HG03442 (cell line): ENCODE results near the gene NUP62.
A peak's percentile ranks its signal among the peaks of the same experiment; 100 is the strongest.
"Not testable (repeated sequence)": the region's sequence is repeated elsewhere in the genome, so short reads cannot be mapped to it uniquely, and the experiment has no call there.

Experiments
- ATAC-seq: cut with Tn5 transposase; IDR thresholded peaks from one replicate; pipeline ENCODE4 v1.9.1; 2021; ENCODE audit warnings: mild to moderate bottlenecking, moderate library complexity; ENCODE audit not compliant: unreplicated experiment

The NUP62 gene

DNA sequence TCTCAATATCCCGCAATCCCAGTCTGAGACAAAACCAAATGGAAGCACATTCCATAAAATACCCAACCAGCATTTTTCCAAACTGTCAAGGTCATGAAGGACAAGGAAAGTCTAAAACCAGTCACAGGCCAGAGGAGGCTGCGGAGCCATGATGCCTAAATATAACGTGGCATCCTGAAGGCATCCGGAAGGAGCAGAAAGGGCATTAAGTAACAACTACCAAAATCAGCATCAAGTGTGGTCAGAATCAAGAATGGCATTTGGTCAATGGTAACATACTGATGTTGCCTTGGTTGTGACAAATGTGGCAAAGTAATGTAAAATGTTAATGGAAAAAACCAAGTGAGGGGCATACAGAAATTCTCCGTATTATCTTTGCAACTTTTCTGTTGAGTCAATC is 3.8 kb downstream of the NUP62 start:
- no peak for ATAC-seq

DNA sequence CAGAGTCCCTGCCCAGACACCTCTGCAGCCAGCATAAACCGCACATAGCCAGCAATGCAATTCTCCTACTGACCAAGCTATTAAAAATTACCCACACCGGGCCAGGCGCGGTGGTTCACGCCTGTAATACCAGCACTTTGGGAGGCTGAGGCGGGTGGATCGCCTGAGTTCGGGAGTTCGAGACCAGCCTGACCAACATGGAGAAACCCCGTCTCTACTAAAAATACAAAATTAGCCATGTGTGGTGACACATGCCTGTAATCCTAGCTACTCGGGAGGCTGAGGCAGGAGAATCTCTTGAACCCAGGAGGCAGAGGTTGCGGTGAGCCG is 4.5 kb downstream of the NUP62 start:
- ATAC-seq, result not testable (repeated sequence)

DNA sequence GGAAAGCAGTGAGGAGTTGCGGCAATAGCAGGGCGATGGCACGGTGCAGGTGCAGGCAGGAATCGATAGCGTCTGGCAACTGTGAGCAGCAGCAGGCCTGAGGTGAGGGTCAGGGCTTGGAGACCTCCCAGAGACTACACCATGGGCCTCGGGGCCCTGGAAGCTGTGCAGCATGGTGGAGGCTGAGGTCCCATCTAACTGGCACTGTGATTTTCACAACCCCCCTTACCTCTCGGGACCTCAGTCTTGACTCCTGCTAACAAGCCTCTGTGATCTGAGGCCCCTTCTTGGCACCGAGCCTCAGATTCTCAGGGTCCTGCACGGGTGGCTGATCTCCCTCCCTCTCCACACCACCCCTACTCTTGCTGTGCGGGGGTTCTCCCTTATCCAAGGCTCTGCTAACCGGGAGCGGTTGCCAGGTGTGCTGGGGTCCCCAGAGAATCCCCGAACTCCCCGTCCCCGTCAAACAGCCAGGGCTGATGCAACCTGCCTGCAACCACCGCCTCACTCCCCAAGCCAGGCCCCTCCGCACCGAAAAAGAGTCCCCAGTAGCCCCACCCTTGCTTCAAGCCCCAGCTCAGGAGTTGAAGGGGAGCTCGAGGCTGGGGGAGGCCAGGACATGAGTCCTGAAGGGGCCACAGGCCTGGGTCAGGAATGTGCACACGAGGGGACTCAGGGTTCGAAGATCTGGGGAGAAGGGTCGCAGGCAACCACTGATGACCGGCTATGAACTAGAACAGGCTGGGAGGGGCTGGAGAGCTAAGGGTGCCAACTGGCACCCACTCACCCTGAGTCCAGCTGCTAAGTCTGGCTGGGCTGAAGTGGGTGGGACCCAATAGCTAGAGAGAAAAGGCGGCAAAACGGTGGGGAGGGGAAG is 5.1 kb downstream of the NUP62 start:
- ATAC-seq, result no peak

DNA sequence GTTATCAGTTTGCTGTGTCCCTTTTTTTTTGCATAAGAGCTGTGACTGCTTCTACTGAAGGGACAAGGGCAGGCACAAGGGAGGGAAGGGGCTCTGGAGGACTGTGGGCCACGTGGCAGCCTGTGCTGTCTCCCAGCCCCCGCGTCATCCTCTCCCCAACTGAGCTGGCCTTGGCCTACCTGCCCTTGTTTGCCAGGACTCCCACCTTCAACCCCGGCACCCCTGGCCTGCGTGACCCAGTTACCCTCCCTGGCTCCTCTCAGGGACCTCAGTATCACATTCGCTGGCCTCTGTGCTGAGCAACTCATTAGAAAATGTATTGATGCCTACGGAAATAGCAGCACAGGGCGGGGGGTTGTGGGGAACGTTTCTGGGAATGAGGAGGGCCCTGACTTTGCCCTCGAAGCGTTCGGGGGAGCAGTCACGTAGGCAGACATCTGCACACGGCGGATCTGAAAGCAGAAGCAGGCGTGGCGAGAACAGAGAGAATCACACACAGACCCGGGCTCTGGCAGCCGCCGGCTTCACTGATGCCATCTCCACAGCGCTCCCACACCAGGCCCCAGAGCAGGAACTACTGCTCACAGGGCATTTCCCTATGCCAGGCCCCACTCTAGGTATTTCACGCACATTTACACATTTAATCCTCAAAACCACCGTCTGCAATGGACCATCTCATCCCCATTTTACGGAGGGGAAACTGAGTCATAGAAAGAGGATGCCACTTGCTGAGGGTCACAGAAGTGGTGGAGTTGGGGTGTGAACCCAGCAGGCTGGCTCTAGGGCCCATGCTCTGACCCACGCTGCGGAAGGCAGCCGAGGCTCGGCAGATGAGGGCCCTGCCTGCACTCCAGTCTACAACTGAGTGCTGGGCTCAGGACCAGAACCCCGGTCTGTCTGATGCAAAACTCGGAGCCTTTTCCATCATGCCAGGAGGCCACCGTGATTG is 6.0 kb downstream of the NUP62 start:
- no peak for ATAC-seq

DNA sequence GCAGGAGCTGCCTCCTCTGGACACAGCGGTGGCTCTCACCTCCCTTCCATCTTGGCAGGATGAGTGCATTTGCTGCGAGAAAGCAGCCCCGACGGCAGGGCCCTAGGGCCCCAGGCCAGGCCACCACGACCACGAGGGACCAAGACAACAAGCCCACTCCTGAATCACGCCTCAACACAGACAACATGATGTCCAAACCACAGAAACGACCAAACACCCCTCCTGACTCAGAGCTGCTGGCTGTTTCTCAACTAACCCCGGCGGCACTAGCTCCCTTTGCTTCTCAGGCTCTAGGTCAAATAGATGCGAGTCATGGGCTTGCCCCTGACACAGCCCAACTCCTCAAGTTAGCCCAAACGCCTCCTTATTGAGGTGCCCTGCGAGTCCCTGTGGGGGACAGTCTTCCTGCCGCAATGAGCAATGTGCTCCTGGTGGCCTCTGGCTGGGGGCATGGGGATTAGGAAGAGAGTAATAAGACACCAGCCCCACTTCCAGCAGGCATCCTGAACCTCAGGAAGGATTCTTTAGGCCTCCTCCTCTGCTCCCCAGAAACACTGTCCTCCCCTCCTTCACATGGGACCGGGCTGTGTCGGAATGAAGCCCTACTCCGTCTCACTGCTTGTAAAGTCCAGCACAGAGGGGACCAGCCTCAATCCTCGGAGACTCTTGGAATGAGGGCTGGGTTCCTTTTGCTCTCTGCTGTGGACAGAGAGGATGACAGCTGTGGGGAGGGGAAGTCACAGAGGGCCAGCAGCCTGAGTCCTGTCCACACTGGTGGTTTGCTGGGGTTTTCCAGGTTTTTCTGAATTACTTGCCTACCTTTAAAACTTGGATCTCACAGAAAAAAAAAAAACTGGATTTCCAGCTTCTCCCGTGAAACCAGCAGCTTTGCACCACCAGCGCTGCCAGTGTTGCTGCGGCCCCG is 7.2 kb downstream of the NUP62 start:
- ATAC-seq, result no peak

DNA sequence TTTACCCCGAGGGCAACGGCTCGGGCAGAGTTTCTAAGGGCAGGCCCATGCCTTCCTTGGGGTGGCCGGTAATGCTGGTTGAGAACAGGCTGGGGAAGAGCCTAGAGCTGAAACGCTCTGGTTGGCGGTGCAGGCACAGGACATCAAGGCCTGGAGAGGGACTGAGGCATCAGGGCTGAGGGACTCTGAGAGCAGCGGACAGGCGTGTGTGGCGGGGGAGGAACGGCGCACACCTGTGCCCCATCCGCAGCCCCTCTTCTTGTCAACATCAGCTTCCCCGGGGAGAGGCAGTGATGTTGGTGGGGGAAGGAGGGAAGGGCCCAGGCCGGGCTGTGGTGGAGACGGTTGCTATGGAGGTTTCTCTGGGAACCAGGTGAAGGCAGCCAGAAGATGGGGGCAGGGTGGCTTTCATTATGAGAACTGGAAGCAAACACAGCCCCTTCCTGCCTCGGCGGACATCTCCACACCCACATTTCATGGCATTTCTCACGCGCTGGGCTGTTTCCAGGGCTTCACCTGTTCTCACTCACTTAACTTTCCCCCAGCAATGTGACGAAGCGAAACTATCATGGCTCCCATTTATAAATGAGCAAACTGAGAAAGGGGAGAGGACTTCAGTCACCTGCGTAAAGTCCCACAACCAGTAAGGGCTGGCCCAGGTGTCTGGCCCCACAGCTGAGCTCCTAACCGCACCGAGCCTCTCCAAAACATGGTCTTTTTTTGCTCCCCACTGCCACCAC is 8.5 kb downstream of the NUP62 start:
- ATAC-seq, result no peak

DNA sequence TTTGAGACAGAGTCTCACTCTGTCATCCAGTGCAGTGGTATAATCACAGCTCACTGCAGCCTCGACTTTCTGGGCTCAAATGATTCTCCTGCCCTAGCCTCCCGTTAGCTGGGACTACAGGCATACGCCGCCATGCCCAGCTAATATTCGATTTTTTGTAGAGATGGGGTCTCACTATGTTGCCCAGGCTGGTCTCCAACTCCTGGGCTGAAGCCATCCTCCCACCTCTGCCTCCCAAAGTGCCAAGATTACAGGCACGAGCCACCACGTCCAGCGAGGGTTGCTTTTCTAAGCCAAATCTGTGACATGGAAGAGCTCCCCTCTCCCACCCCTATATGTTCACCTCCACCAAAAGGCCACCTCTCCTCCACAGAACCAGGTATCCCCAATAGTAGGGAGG is 11.2 kb downstream of the NUP62 start:
- no peak for ATAC-seq

DNA sequence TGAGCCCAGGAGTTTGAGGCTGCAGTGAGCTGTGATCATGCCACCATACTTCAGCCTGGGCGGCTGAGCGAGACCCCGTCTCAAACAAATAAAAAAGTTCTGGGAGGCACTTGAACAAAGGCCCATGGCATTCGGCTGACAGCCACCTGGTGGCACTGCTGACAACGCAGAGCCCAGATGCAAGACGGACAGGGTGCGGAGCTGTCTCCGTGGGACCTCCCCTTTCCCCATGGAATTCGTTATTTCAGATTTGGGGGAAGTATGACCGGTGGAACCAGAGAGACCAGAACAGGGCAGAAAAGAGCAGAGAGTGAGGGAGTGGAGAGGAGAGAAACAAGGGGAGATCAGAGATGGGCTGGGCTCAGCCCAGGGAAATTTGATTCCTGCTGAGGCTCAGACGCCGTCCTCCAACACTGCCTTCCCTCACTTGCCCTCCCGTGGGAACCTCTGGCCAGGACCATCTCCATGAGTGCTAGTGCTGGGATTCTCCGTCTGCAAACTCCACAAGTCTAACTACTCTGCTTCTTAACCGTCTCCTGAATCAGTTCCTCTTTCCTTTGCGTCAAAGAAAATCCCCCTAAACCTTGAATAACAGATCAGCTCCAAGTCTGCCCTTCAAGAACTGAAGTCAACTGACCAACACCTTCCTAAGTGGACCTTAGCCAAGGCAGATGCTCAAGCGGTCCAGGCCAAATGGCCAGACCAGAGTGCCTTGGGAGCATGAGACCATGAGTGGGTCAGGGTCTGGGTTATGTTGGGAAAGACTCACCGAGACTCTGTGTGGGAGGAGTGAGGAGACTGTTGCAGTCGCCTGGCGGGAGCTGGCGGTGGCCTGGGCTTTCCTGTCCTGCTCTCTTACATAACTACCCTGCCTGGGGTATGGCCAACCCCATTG is 12.2 kb downstream of the NUP62 start:
- no peak for ATAC-seq

DNA sequence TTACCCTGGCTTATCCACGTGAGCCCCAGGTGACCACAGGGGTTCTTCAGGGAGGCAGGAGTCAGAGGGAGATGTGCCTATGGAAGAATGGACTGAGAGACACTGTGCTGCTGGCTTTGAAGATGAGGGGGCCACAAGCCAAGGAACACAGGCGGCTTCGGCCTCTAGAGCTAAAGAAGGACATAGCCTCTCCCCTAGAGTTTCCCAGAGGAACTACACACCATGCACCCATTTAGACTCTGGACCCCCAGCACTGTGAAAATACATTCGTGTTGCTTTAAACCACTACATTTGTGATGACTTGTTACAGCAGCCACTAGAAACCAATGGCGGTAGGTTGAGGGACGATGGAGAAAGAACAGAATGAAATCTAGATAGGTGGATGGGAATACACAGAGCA is 14.0 kb downstream of the NUP62 start:
- ATAC-seq, result no peak

DNA sequence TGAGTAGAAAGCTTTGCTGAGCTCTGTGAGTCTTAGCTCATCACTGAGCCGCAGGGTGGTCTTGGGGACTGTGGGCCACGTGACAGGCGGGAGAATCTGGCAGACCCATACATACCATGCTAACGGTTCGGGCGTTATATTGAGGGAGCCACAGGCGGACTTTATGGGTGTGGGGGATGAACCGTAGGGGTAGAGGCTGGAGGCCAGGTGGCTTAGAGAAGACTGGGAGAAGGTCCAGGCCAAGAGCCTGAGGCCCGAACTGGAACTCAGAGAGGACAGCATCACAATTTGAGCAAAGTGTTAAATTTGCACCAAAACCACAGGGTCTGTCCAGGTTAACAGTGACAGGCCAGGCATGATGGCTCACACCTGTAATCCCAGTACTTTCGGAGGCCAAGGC is 15.6 kb downstream of the NUP62 start:
- ATAC-seq, result no peak

DNA sequence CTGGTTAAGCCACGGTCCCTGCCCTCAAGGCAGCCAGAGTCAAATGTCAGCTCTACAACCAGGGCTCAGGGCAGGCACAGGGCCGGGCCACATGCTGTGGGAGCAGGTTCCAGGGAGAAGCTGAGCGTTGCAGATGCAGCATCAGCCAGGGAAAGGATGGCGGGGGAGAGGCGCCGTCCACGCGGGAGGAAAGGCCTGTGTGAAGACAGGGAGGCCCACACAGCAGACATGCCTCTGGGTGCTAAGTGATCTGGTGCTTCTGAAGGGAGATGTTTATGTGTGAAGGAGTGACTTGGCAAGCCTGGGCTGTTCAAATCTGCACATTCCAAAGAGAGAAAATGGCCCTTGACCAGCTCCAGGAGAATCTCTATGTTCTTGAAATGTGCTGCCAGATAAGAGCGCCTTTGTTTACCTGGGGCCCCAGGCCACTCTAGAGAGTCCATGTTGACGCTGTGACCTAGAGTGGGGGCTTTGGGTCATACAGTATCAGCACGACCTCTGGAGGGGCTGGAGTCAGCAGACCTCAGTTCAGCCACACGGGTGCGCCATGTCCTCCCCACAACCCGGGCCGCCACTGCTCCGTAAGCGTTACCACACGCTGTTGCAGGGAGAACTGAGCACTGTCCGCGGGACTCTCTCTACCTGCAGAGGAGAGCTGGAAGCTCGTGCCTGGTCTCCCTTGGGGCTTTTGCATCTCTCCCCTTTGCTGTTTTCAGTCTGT is 16.2 kb downstream of the NUP62 start:
- ATAC-seq, result no peak

DNA sequence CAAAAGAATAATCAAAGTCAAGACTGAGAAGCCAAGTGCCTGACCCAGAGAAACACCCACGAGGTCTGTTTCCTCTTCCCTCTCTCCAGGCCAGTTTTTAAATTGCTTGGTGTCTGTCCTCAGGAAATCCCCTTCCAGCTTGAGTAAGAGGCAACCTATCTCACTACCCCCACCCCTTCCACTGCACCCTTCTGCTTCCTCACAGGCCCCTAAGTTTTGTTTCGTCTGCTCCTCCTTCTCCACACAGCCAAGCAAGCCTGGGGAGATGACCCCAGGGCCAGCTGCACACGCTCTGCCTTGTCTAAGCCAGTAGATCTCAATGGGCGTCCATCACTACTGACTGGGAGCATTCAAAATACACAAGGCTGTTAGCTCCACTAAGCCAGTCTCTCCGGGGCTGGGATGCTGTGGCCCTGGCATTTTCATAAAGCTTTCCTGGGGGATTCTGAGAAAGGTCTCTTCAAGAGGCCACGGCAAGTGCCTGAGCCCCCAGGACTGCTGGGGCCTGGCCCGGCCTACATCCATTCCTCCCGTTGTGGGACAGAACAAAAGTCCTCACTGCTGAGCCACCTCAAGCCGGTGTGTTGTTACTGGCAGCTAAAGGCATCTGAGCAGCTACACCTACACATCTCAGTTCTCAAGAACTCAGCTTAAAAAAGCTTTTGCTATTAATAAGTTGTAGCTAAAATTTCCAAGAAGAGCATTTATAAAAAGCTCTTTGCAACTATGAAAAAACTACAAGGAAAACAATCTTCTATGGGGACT is 17.7 kb downstream of the NUP62 start:
- ATAC-seq, result peak; percentile 33

DNA sequence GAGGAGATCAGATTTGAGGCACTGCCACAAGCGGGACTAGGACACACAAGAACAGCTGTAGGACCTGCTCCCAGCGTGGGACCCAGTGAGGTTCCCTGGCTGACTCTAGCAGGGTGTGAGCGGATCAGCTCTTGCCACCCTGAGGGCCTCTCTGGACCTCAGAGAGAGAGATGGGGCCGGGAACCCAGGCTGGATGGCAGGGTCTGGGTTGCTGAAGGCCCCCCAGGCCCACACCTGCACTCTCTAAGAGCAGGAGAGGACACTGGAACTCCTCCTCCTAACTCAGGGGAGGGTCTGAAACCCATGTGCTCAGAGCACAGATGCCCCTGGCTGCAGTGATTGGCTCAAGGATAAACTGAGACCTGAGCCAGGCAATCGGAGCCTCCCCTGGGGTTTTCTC is 19.1 kb downstream of the NUP62 start:
- no peak for ATAC-seq

DNA sequence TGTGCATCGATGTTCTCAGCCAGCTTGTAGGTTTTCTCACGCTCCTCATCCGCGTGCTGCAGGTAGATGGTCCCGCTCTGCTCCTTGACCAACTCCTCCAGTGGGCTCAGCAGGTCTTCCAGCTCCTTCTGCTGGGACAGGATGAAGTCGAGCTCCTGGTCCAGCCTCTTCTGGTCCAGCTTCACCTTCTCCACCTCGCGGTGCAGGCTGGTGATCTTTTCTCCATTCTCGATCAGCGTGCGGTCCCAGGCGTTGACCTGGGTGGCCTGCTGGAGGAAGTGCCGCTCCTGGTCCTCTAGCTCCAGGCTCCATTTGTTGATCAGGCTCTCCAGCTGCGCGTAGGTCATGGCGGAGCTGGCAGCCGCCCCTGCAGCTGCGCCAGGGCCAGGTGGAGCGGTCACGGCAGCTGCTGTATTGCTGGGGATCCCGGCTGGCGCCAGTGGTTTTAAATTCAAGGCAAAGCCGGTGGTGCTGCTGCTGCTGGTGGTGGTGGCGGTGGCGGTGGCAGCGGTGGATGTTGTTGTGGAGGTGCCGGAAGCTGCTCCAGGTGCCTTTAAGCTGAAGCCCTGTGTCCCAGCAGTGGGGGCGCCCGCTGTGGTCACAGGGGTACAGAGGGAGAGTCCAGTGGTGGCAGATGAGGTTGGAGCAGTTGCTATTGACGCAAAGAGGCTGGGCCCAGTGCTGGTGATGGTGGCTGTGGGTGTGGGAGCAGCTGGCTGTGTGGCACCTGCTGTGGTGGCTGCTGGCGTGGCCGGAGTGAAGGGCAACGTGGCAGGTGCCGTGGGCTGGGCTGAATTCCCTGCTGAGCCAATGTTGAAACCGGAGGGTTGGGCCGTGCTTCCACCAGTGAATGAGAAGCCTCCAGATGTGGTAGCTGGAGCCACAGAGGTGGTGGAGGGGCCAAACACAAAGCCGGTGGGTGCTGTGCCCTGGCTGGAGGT is 20.6 kb downstream of the NUP62 start:
- no peak for ATAC-seq

DNA sequence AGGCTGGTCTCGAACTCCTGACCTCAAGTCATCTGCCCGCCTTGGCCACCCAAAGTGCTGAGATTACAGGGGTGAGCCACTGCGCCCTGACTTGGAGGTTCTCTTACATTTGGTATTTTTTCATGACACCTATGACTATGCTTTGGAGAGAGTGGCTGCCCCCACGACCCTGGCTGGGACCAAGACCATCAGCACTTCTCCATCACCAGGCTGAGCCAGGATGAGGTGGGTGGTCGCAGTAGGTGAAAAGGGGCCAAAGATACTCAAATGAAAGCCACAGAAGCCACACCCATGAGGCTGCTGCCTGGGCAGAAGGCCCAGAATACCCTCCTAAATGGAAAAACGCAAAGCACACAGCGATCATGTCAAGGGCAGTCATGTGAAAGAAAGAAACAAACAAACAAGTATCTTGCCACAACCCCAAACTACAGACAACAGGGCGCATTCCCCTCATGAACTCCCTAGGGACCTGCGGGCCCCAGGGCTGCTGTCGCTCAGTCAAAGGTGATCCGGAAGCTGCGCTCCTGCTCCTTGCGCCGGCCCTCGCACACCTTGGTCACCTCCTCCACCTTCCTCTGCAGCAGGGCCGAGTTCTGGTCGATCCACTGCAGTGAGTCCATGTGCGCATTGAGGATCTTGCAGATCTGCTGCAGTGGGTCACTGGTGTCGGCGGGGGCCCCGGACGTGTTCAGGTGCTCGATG is 21.4 kb downstream of the NUP62 start:
- ATAC-seq, result no peak

DNA sequence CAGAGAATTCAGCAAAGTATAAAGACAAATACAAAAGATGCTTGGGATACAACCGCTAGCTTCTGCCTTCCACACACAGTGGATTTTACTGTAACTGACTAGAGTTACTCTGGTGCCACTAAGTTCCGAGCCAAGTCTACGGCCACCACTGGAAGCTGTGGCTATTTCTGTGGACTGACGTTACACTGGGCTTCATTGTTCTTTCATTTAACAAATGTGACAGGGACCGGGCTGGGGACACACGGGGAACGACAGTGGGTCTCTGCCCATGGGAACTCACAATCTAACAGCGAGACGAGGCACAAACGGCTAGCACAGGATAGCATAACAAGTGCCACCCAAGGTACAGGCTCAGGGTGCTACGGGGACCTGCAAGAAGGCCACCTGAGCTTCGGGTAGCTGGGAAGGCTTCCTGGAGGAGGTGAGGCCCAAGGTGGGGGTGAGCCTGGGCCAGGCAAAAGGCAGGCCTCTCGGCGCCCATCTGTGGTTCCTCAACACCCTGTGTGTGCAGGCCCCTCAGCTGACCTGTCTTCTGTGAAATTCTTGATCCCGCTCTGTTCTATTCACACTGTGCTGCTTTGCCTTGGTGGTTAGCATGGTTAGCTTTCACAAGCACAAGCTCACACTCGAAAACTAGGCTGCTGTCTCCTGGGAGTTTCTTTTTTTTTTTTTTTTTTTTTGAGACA is 22.3 kb downstream of the NUP62 start:
- no peak for ATAC-seq
